Activated CD8-positive, alpha-beta memory T cell treated with anti-CD3 and anti-CD28 coated beads, Interleukin-2, amount 50 U/mL, for 1 hour (primary cell): Measurements from ENCODE around the gene VPS26C.

ENCODE experiments used
- DNase-seq: peaks from one replicate; pipeline ENCODE4 v3.0.0-alpha.2; 2020; ENCODE audit errors: extremely low read depth

Gene VPS26C

GRCh38 chr21:37264808-37265207, 2.3 kb downstream of the VPS26C start:
- DNase-seq, result no peak

DNA sequence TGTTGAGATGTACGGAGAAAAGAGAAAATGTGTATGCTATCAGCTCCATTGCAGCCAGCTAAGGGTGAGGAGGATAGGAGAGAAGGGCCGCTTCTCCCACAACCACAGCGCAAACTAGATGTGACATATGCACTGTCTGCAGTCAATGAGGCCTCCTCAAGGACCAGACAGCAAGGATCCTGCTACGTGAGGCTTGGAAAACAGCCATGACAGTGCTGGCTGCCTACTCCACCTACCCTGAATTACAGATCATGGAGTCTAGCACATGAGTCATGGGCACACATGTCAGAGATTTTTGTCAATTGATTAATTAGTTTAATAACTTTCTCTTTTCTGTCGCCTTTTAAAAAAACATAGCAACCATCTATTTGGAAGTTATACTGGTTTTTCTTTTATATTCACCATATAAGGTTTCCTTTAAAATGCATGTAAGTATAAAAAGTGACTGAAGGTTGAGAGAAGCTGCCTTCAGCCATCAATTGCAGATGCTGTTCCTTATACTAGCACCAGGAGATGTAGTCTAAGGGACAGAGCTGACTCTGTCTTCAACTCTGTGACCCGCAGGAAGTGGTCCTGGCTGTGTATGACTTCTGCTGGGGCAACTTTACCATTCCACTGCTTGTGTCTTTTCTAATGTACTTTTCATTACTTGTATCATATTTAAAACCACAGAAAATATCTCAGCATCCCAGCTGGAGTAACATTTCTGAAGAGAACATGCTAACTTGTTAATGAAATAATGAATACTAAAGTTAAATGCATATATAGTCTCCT, 3.1 kb downstream of the VPS26C start:
- DNase-seq, result no peak

GRCh38 chr21:37259426-37259825, 7.7 kb downstream of the VPS26C start:
- DNase-seq, result no peak

DNA sequence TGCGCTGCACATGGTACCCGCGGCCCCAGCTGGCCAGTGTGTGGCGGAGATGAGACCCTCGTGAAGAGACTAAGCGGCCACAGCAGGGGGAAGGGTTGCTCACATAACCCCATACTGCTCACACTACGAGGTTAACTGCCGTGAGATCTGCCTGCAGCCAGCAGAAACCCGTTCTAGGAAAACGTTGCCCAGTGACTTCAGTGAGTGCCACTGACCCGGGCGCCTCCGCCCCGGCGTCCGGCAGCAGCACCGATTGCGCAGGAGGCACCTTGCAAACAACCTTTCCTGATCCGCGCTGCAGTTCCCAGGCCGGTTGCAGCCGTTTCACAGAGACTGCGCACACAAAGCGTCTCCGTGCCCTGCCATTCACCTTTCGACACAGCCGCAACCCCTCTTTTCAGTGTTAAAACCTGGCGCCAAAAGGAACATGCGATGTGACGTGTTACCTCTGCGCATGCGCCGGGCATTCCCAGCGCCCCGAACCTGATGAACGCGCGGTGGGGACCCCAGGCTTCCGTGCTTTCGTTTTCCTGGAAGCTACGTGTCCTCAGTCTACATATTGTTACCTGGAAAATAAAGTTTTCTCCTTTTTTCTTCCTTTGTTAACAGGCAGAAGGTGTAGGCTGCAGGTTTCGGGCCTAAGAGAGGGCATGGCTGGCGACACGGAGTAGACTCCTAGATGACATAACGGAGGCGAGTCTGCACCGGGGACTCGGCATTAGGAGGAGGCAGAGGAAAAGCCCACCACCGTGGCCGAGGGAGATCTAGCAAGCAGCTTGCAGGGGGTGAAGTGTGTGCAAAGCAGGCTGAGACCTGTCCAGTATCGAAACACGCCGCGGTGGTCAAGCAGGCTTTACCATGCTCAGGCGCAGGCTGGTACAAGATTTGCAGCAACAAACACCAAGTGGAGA, 8.9 kb downstream of the VPS26C start:
- DNase-seq, result peak; percentile 70

DNA sequence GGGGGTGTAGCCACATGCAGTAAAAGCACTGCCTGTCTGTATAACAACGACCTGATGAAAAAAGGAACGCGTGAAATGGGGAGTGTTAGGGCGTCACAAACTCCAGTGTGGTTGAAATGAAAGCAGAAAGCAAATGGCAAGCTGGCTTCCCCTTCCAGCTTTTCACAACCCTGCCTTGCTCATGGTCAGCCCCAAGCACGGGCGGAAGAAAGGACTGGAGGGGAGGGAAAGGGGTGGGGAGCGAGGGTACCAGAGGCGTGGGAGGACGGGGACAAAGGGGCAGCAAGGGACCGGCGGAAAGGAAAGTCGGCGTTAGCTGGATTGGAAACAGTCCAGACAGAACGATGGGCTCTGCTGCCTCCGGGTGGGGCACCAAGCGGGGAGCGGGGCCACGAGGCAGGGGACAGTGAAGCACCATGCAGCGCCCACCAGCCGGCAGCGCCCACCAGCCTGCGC, 9.6 kb downstream of the VPS26C start:
- no peak for DNase-seq

DNA sequence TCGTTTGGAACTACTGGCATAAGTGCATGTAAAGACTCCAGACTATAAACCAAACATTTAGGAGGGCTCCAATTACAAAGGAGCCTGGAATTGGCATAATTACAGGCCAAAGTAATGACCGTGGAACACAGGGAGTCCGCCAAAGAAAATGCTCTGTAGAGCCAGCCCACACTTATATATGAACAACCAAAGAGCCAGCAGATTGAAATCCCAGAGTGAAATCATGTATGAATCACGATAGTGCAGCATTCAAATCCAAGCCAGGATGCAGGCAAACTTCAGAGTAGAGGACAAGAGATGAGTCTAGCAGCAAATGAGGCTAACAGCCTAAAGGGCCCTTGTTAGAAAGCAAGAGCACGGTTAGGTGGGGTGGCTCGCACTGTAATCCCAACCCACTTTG, 13.1 kb downstream of the VPS26C start:
- DNase-seq, result no peak

- no peak for DNase-seq
These were observed 15.9 kb downstream of the VPS26C start for GRCh38 chr21:37251294-37251634.

- no peak for DNase-seq
These were observed 17.8 kb downstream of the VPS26C start for GRCh38 chr21:37249112-37249904.

DNA sequence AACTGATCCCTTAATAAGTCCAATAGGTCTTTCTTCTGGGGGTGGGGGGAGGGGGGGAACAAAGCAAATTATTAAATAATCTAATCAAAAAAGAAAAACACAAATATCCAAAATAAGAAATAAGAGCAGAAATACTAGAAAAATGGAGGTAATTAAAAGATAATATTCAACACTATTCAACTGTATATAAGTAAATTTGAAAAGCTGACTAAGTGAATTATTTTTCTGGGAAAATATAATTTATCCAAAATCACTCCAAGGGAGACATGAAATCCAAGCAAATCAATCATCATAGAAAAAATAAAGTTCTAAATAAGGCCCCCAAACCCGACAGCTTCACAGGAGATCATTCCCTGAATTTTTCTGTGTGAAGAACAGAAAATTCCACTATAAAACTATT, 18.8 kb downstream of the VPS26C start:
- DNase-seq, result no peak

GRCh38 chr21:37245151-37245550, 22.0 kb downstream of the VPS26C start:
- DNase-seq, result no peak

DNA sequence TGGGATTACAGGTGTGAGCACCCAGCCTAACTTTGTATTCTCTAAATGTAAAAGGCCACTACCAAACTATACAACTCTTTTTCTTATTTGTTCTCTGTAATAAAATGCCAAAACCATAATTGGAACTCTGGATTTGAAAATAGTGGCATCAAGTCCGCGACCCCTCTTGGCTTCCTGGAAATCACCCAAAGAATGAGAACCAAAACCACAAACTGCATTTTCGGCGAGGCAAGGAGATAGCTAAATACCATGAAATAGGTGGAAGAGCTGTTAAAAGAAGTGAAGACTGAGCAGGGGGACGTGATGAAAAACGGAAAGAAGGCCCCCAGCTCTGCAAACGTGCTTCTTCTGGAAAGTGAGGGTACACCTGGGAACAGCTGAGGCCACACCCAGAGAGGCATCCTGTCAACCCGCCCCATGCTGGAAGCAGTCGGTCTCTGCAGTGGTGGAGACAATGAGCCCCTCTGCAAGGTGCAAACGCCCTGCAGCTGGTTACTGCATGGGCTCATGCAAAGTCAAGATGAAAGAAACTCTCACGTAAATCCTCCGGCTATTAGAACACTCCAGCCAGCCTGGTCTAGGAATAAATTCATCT, 22.5 kb downstream of the VPS26C start:
- DNase-seq, result no peak

DNA sequence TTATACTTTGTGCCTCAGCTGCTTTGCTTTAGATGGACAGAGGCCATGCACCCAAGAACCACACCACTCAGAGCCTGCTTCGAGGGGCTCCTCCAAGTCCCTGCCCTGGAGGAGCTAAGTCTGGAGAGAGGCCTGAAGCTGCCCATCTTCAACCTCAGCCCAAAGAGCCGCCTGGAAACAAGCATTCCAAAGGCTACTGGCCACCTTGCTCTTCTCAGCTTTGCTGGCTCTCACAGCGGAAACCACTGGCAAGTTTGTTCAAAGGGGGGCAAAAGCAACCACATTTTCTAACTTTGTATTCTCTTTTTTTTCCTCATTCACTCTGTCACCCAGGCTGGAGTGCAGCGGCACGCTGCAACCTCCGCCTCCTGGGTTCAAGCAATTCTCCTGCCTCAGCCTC, 23.2 kb downstream of the VPS26C start:
- DNase-seq, result no peak

DNA sequence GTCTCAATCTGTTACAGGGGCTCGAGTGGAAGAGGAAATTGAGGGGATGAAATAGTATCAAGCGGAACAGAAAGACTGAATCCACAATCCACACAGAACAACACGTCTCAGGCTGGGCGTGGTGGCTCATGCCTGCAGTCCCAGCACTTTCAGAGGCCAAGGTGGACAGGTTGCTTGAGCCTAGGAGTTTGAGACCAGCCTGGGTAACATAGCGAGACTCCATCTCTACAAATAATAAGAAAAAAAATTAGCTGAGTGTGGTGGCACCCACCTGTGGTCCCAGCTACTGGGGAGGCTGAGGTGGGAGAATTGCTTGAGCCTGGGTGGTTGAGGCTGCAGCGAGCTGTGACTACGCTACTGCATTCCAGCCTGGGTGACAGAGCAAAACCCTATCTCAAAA, 25.7 kb downstream of the VPS26C start:
- no peak for DNase-seq

DNA sequence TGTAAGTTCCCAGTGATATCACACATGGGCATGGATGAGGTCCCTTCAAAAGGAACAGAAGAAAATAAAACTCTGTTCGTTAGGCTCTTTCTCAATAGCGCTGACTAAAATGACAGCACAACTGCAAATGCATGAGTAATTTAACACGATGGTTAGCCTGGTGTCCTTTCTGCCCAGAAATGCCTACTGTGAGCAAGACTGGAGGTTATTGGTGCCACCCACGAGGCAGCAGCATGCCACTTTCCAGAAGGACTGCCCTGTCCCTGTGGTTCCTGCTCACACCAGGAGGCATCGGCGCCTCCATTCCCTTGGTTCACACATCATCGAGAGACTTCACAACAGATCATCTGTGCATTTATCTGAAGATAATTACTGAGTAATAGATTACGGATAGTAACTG, 26.2 kb downstream of the VPS26C start:
- DNase-seq, result no peak

GRCh38 chr21:37237764-37238163, 29.4 kb downstream of the VPS26C start:
- no peak for DNase-seq

GRCh38 chr21:37237346-37237745, 29.8 kb downstream of the VPS26C start:
- DNase-seq, result no peak

DNA sequence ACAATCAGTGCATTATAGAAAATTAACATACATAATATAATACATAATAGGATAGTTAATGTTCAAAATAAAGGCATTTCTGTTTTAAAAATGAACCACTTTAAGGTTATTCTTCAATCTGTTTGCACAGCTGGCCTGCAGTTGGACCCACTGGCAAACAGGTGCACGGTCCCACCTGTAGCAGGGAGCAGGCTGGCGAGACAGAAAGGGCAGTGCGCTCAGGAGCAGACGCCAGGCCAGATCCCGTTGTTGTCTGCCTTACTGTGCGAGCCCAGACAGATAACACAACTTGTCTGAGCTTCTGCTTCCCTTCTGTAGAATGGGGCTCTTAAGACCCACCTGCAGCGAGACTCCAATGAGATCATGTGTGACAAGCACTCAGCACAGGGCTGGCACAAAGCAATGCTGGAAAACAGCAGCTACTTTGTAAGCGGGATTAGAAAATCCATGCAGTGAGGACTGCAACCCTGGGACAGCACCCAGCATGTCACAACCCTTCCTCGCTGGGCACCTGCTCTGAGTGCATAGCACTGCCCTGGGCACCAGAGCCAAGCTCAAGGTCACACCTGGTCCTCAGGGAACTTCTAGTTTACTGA, 33.5 kb downstream of the VPS26C start:
- DNase-seq, result no peak

DNA sequence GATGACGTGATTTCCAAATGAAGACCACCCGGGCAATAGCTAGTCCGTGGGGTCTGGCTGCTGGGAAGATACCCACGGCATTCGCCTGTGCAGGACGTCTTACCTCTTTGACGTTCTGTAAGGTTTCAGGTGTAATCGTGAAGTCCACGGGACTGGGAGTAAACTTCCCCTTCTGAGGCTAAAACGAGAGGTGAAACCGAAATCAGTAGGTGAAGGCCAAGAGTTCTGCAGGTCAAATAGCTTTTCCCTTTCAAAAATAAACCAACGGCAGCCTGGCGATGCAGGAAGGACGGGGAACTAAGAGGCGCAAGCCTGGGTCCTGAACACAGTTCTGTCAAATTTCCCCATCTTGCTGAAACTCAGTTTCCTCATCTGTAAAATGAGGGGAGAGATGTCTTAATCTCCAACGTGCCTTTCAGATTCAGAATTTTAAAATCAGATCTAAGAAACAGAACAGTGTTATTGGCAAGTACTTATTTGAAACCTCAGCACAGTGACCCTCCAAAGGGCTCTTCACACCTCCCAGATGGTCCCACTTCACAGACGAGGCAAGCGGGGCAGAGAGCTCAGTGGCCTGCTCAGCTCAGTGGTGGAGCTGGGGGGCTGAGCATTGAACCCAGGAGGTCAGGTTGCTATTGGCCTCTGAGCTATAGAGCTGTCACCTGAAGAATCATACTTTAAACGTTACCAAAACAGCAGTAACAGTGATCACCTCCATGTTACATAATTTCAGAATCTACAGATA, 34.7 kb downstream of the VPS26C start:
- DNase-seq, result no peak

DNA sequence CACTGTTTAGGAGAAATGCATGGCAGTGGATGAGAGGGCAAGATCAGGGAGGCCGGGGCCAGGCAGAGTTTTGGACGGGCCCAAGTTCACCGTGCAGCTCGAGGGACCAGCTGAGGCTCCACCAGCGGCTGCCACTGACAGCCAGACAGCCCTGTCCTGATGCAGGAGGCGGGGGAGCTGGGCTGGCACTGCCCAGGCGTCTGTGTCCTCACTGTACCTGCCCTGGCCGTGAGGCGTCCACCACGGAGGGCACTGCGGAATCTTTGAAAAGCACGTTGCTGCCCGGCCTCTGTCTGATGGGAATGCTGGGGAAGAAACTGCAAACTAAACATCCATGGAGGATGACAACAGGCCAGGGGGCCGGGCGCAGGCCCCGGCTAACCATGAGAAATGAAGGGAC, 35.5 kb downstream of the VPS26C start:
- no peak for DNase-seq

GRCh38 chr21:37231249-37231645, 35.9 kb downstream of the VPS26C start:
- DNase-seq, result no peak
